Thyroid gland (tissue), 4 donors: ENCODE results near the gene PCSK2.

Source experiments
- CTCF ChIP-seq, 6 experiments: fragments of 200-600 bp in 3 of 6; fragments of 450-650 bp in 3 of 6; sonication (generic) in 3 of 6; IDR thresholded peaks; one replicate each; pipeline ENCODE4 v1.5.1; 2016 to 2019; ENCODE audit warnings: antibody characterized with exemption in 6 of 6, mild to moderate bottlenecking in 2 of 6, inconsistent platforms in 1 of 6, moderate library complexity in 1 of 6
- POLR2A ChIP-seq, 2 donors: fragments of 450-650 bp; IDR thresholded peaks; one replicate each; pipeline ENCODE4 v1.6.1; 2017; ENCODE audit warnings: antibody characterized with exemption in 2 of 2, mild to moderate bottlenecking in 2 of 2, moderate library complexity in 1 of 2

- TF ChIP-seq CTCF (IDR thresholded peaks at IDR 0.05): no peak
- TF ChIP-seq POLR2A (IDR thresholded peaks at IDR 0.05): no peak
Observed at GRCh38 chr20:17436664-17437063, 209.8 kb downstream of the PCSK2 start.
